Measurements from ENCODE around the gene HOXB5.

Gene HOXB5

GRCh38 chr17:48603959-48604769, 10.6 kb upstream of the HOXB5 start:
- no peaks in the 10 kb centered on the region for H3K4me1 ChIP-seq
- peaks cover 99% of the 10 kb centered on the region for H4K20me1 ChIP-seq
- no peak overlapping the region for H3K9ac ChIP-seq
- no peak overlapping the region for H3K4me2 ChIP-seq
- peaks cover 100% of the 10 kb centered on the region for H3K27me3 ChIP-seq
- H3K27ac ChIP-seq, result no peak overlapping the region
- no peak overlapping the region for H3K4me3 ChIP-seq
- TF ChIP-seq Cebpa-rat (IDR thresholded peaks at IDR 0.05), result no peak
- no peaks in the 10 kb centered on the region for H3K36me3 ChIP-seq
- H3K9me3 ChIP-seq, result no peaks in the 10 kb centered on the region

GRCh38 chr17:48601539-48602425, 8.2 kb upstream of the HOXB5 start:
- H3K27me3 ChIP-seq, result peaks cover 100% of the 10 kb centered on the region

GRCh38 chr17:48601207-48601538, 7.6 kb upstream of the HOXB5 start:
- no peak for TF ChIP-seq Cebpa-rat (IDR thresholded peaks at IDR 0.05)
- Histone ChIP-seq H3K27ac (no peak overlapping the region), H3K9ac (no peak overlapping the region), H3K4me3 (no peak overlapping the region), H3K4me1 (no peaks in the 10 kb centered on the region), H3K4me2 (no peak overlapping the region), H3K36me3 (no peaks in the 10 kb centered on the region), H3K27me3 (peaks cover 100% of the 10 kb centered on the region), H4K20me1 (peaks cover 99% of the 10 kb centered on the region), H3K9me3 (peaks cover 9% of the 10 kb centered on the region)

More at GRCh38 chr17:48601539-48602425, 8.2 kb upstream of the HOXB5 start:
- Histone ChIP-seq H3K9me3 (peaks cover 9% of the 10 kb centered on the region), H3K4me3 (no peak overlapping the region), H3K36me3 (no peaks in the 10 kb centered on the region), H3K4me1 (no peaks in the 10 kb centered on the region), H3K4me2 (no peak overlapping the region), H4K20me1 (peaks cover 99% of the 10 kb centered on the region), H3K27ac (no peak overlapping the region), H3K9ac (no peak overlapping the region)
- no peak for TF ChIP-seq Cebpa-rat (IDR thresholded peaks at IDR 0.05)

DNA sequence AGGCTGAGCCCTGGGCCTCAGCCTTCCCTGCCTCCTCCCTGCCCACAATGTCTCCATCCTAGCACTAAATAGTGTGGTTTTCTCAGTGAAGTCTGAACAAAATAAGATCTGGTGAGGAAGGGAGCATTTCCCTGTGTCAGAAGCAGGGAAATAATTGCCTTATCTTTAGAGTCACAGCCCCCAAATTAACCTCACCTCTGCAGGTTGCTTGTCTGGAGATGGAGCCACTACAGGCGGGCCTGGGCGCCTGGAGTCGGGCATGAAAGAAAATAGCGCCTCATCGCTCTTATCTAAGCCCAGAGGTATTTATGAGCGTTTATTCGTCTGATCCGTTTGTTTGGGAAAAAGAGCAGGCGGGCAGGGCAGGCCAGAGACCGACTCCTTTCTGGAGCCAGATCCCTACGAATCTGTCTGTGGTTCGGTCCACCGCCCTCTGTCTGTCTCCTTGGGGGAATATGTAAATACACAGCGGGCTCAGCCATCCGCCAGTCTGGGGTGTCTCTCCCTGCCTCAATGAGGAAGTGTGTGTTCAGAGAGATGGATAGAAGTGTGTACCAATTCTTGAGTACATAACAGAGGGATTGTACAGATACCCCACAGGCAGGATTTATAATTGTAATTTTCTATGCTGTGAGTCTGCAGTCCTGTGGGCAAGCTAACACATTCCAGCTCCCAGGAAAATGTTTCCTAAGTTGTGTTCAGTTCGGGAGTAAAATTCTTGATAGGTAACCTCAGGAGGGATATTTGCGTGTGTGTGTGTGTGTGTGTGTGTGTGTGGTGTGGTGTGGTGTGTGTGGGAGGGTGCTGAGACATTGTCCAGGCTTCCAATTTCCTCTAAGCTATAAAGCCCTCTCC, 6.9 kb upstream of the HOXB5 start:
- Histone ChIP-seq H4K20me1 (peaks cover 99% of the 10 kb centered on the region), H3K4me1 (no peaks in the 10 kb centered on the region), H3K4me2 (no peak overlapping the region)

GRCh38 chr17:48599354-48599753, 5.8 kb upstream of the HOXB5 start:
- Histone ChIP-seq H3K4me2 (no peak overlapping the region), H3K36me3 (no peaks in the 10 kb centered on the region), H3K27ac (no peak overlapping the region), H3K27me3 (peaks cover 100% of the 10 kb centered on the region), H3K9me3 (peaks cover 9% of the 10 kb centered on the region), H3K4me1 (no peaks in the 10 kb centered on the region), H3K4me3 (no peak overlapping the region), H3K9ac (no peak overlapping the region), H4K20me1 (peaks cover 99% of the 10 kb centered on the region)
- TF ChIP-seq Cebpa-rat (IDR thresholded peaks at IDR 0.05), result no peak

More for the DNA sequence above, 6.9 kb upstream of the HOXB5 start:
- Histone ChIP-seq H3K27ac (no peak overlapping the region), H3K9me3 (peaks cover 9% of the 10 kb centered on the region), H3K9ac (no peak overlapping the region), H3K27me3 (peaks cover 100% of the 10 kb centered on the region), H3K36me3 (no peaks in the 10 kb centered on the region), H3K4me3 (no peak overlapping the region)
- no peak for TF ChIP-seq Cebpa-rat (IDR thresholded peaks at IDR 0.05)

DNA sequence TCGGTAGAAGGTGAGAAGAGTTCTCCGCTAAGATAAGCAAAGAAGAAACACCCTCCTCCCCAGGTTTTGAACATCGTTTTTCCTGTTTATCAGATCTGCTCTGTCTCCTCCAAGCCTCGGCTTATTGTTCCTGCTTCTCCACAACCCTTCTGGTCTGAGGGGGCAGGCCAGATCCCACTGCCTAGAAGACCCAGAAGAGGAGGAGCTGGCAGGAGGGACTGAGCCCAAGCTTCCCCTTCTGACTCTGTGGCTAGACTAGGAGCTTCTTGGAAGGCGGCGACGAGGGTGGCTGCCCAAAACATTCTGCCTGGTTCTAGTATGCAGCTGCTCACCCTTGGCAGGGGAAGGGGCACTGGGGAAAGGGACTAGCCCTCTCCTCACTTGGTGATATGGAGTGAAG, 5.2 kb upstream of the HOXB5 start:
- no peak overlapping the region for H3K27ac ChIP-seq
- no peak for TF ChIP-seq Cebpa-rat (IDR thresholded peaks at IDR 0.05)
- no peak overlapping the region for H3K4me2 ChIP-seq
- peaks cover 98% of the 10 kb centered on the region for H4K20me1 ChIP-seq
- H3K9ac ChIP-seq, result no peak overlapping the region
- H3K27me3 ChIP-seq, result peaks cover 100% of the 10 kb centered on the region
- H3K9me3 ChIP-seq, result peaks cover 9% of the 10 kb centered on the region
- no peaks in the 10 kb centered on the region for H3K36me3 ChIP-seq
- no peaks in the 10 kb centered on the region for H3K4me1 ChIP-seq
- H3K4me3 ChIP-seq, result no peak overlapping the region

DNA sequence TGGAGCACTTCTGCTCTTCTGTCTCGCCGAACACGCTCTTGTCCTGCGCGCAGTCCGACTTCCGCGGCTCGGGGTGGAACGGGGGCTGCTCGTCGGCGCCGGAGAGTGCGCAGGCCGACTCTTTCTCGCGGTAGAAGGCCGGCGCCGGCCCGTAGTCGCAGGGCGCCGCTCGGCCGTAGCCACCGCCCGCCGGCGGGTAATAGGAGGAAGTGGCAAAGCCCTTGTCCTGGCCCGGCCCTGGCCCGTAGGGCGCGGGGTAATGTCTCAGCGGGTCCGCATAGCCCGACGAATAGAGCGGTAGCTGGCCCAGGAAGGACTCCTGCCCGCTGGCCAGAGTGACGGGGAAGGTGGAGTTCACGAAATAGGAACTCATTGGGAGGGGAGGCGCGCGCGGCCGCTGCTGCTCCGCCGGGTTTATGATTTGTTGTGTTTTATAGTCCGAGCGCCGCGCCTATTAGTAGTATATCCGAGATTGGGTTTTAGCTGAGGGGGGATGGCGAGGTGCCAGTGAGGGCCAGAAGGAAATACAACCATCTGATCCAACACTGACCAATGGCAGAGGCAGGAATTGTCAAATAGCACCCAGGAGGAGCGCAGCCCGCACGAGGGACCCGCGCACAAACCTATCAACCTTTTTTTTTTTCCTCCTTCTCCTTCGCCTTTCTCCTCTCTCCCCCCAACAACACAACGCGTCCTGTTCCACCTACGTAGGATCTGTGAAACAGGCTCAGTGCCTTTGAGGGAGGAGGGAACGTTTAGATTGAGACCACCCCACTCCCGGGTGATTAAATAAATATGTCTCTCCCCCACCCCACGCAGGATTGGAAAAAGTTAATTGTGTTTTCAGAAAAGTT, 4.4 kb upstream of the HOXB5 start:
- H3K27me3 ChIP-seq, result peaks cover 100% of the 10 kb centered on the region
- H4K20me1 ChIP-seq, result peaks cover 96% of the 10 kb centered on the region
- no peak overlapping the region for H3K9ac ChIP-seq
- H3K36me3 ChIP-seq, result no peaks in the 10 kb centered on the region
- H3K4me2 ChIP-seq, result no peak overlapping the region
- H3K4me3 ChIP-seq, result no peak overlapping the region
- H3K27ac ChIP-seq, result no peak overlapping the region
- no peaks in the 10 kb centered on the region for H3K4me1 ChIP-seq
- no peak for TF ChIP-seq Cebpa-rat (IDR thresholded peaks at IDR 0.05)
- peaks cover 9% of the 10 kb centered on the region for H3K9me3 ChIP-seq

DNA sequence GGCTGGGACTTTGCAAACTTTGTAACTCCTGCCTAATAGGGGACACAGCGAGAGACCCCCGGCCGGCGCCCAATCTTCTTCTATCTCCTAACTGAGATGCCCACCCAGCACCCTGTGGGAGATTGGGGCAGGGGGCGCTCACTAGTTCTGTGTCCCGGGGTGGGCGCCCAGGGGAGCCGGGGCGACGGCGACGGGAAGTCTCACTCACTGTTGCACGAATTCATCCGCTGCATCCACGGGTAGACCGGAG, 3.9 kb upstream of the HOXB5 start:
- H4K20me1 ChIP-seq, result peaks cover 96% of the 10 kb centered on the region
- TF ChIP-seq Cebpa-rat (IDR thresholded peaks at IDR 0.05), result no peak
- H3K4me2 ChIP-seq, result no peak overlapping the region
- no peak overlapping the region for H3K27ac ChIP-seq
- peaks cover 100% of the 10 kb centered on the region for H3K27me3 ChIP-seq
- no peaks in the 10 kb centered on the region for H3K4me1 ChIP-seq
- H3K9ac ChIP-seq, result no peak overlapping the region
- H3K9me3 ChIP-seq, result peaks cover 9% of the 10 kb centered on the region
- no peak overlapping the region for H3K4me3 ChIP-seq
- no peaks in the 10 kb centered on the region for H3K36me3 ChIP-seq
